Measurements from ENCODE around the gene HDAC8.
A peak's percentile ranks its signal among the peaks of the same experiment; 100 is the strongest.

HDAC8 gene

GRCh38 chrX:72301781-72302180, 270.9 kb downstream of the HDAC8 start:
- ChIA-PET CTCF (no interaction called here), POLR2A (no interaction called here)
- DNase-seq (ENCODE audit: extremely low spot score) = no peak
- no peak for TF ChIP-seq CTCF (IDR thresholded peaks at IDR 0.05; ENCODE audit: control extremely low read depth, extremely low read depth, low read depth, missing control alignments)

GRCh38 chrX:72299891-72300630, 272.6 kb downstream of the HDAC8 start:
- POLR2A ChIA-PET = no interaction called here
- CTCF ChIA-PET = interaction anchor here (1.4 kb wide), 1 partner anchor 17 kb away, joined by 3 read pairs; no protein-coding TSS in a partner anchor
- no peak for TF ChIP-seq CTCF (IDR thresholded peaks at IDR 0.05; ENCODE audit: control extremely low read depth, extremely low read depth, low read depth, missing control alignments)
- no peak for DNase-seq (ENCODE audit: extremely low spot score)

GRCh38 chrX:72297953-72298730, 274.5 kb downstream of the HDAC8 start:
- no peak for DNase-seq (ENCODE audit: extremely low spot score)
- POLR2A ChIA-PET = interaction anchor here (1.0 kb wide), 1 partner anchor 21 kb away, joined by 5 read pairs; the partner anchor contains the start of gene RPS4X
- peak; percentile 22 for TF ChIP-seq CTCF (IDR thresholded peaks at IDR 0.05; ENCODE audit: control extremely low read depth, extremely low read depth, low read depth, missing control alignments)
- CTCF ChIA-PET = interaction anchor here (1.1 to 1.4 kb wide), 3 partner anchors 22 to 239 kb away, joined by 3 to 4 read pairs (median 3); no protein-coding TSS in a partner anchor

GRCh38 chrX:72296991-72297390, 275.7 kb downstream of the HDAC8 start:
- ChIA-PET POLR2A (no interaction called here), CTCF (interaction anchor here (0.7 to 1.4 kb wide), 3 partner anchors 20 to 240 kb away, joined by 3 to 4 read pairs (median 3); partner anchors contain the start of gene RPS4X)
- no peak for TF ChIP-seq CTCF (IDR thresholded peaks at IDR 0.05; ENCODE audit: control extremely low read depth, extremely low read depth, low read depth, missing control alignments)
- DNase-seq (ENCODE audit: extremely low spot score) = no peak

- CTCF ChIA-PET = no interaction called here
- DNase-seq (ENCODE audit: extremely low spot score) = no peak
- POLR2A ChIA-PET = no interaction called here
- TF ChIP-seq CTCF (IDR thresholded peaks at IDR 0.05; ENCODE audit: control extremely low read depth, extremely low read depth, low read depth, missing control alignments) = no peak
These were observed 276.9 kb downstream of the HDAC8 start for GRCh38 chrX:72295745-72296144.

GRCh38 chrX:72294497-72294896, 278.1 kb downstream of the HDAC8 start:
- CTCF ChIA-PET = no interaction called here

More at GRCh38 chrX:72294497-72294896, 278.1 kb downstream of the HDAC8 start:
- TF ChIP-seq CTCF (IDR thresholded peaks at IDR 0.05; ENCODE audit: control extremely low read depth, extremely low read depth, low read depth, missing control alignments) = no peak
- DNase-seq (ENCODE audit: extremely low spot score) = no peak
- POLR2A ChIA-PET = no interaction called here
